Stomach (tissue), 9 donors: ENCODE results near the gene PALD1. TPM values are rescaled to one million over a fixed set of nuclear protein-coding genes. Genes with fewer than 3 reads are reported as not detected.

Experiments
- DNase-seq, 2 donors: peaks; one replicate each; pipeline versions ENCODE4 v3.0.0 to v3.0.0-alpha.2; 2013 to 2019
- H3K27ac ChIP-seq, 5 donors: fragments of 200-600 bp in 4 of 5; sonication (generic) in 4 of 5; one replicate each; pipeline ENCODE4 v1.5.1; 2013 to 2019; ENCODE audit warnings: mild to moderate bottlenecking in 1 of 5, moderate library complexity in 1 of 5
- H3K27me3 ChIP-seq, 3 donors: fragments of 200-600 bp; sonication (generic); one replicate each; pipeline ENCODE4 v1.5.1; 2017 to 2019; ENCODE audit warnings: mixed run types in 1 of 3
- H3K36me3 ChIP-seq, 4 donors: fragments of 200-600 bp; sonication (generic); 1 replicate in 3 of 4; 2 replicates in 1 of 4; pipeline ENCODE4 v1.5.1; 2016 to 2019
- H3K4me1 ChIP-seq, 4 donors: fragments of 200-600 bp; sonication (generic); one replicate each; pipeline ENCODE4 v1.5.1; 2016 to 2019
- H3K4me3 ChIP-seq, 4 donors: fragments of 200-600 bp; sonication (generic) in 3 of 4; one replicate each; pipeline ENCODE4 v1.5.1; 2016 to 2019; ENCODE audit warnings: mild to moderate bottlenecking in 1 of 4
- H3K9me3 ChIP-seq, 4 donors: fragments of 200-600 bp; sonication (generic); one replicate each; pipeline ENCODE4 v1.5.1; 2016 to 2019
- EP300 ChIP-seq: sonication (generic); formaldehyde crosslinking; IDR thresholded peaks from one replicate; pipeline ENCODE4 v1.6.1; 2017; ENCODE audit warnings: antibody characterized with exemption
- POLR2A ChIP-seq, 4 donors: fragments of 450-650 bp; IDR thresholded peaks; one replicate each; pipeline ENCODE4 v1.6.1; 2016; ENCODE audit warnings: antibody characterized with exemption in 4 of 4, control low read depth in 2 of 4, mild to moderate bottlenecking in 1 of 4, moderate library complexity in 1 of 4
- POLR2AphosphoS5 ChIP-seq, 3 donors: sonication (generic); formaldehyde crosslinking; IDR thresholded peaks; one replicate each; pipeline ENCODE4 v1.6.1; 2016; ENCODE audit warnings: antibody characterized with exemption in 3 of 3
- WGBS, 5 donors: extraction: QIAGEN DNeasy Blood & Tissue Kit in 3 of 5; methylation state at CpG; one replicate each; pipeline versions ENCODE4 v1.1.5 to v1.1.7; 2013 to 2018; 5-methylcytosine and 5-hydroxymethylcytosine counted together
- intact Hi-C: fragments of 100-400 bp; cut with DNase I; formaldehyde crosslinking; loops from one replicate; pipeline ENCODE4 v1.15.1; 2023; ENCODE audit warnings: low total_unique reads
- polyA plus RNA-seq, 3 donors: library from polyadenylated mRNA; stranded (reverse); fragments of 200-250 nt; gene quantifications; one replicate each; pipeline ENCODE4 v1.2.3, GENCODE V29; 2013
- total RNA-seq, 5 donors: library from RNA; depleted of rRNA; stranded (reverse); fragments of >200 nt; gene quantifications; one replicate each; pipeline versions ENCODE4 v1.1.0 to v1.2.3, GENCODE V29; 2014 to 2016
- TF ChIP-seq, protein P1 (sequence below), 7 experiments: fragments of 450-650 bp in 4 of 7; fragments of 200-600 bp in 3 of 7; sonication (generic) in 3 of 7; IDR thresholded peaks; one replicate each; pipeline ENCODE4 v1.5.1; 2016 to 2019; ENCODE audit warnings: antibody characterized with exemption in 7 of 7, control low read depth in 2 of 7, mild to moderate bottlenecking in 1 of 7
- donor health status: healthy with polysubstance abuse.
- donor health status: Bipolar disorder and iron deficiency.
- donor health status: healthy.

The PALD1 gene
- total and polyA plus RNA-seq, 8 donors: 2.4 to 25.1 (median 4.0) TPM

DNA sequence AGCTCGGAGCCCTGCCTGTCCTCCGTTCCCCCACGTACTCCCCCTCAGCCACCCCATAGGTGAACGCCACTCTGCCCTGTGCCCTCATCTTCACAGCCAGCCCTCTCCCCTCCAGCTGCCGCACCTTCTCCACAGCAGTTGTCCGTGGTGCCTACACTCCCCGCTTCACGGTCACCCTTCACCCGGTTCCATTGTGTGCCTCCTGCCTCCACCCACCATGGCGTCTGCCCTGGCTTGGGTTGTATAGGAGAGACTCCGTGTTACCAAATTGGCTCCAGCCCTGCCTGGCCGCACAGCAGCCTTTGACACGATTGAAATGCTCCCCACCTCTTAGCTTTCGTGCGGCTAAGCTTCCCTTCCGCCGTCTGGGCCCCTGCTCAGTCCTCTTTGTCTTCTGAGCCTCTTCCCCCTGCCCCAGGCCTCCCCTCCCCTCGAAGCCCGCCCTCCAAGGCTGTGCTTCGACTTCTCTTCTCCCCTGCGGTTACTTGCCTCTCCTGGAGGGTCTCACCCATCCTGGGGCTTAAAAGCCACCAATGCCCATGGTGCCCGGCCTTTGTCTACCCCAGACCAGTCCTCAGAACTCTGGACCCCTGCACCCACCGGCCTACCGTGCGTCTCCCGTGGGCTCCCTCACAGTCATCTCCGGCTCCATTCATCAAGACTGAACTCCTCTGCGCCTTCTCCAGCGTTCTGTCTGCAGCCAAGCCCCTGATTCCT lies 18.6 kb upstream of the PALD1 start:
- WGBS, 5 donors: 67 to 79% (median 74%) methylated on average over 27 to 29 of the region's 29 CpGs

DNA sequence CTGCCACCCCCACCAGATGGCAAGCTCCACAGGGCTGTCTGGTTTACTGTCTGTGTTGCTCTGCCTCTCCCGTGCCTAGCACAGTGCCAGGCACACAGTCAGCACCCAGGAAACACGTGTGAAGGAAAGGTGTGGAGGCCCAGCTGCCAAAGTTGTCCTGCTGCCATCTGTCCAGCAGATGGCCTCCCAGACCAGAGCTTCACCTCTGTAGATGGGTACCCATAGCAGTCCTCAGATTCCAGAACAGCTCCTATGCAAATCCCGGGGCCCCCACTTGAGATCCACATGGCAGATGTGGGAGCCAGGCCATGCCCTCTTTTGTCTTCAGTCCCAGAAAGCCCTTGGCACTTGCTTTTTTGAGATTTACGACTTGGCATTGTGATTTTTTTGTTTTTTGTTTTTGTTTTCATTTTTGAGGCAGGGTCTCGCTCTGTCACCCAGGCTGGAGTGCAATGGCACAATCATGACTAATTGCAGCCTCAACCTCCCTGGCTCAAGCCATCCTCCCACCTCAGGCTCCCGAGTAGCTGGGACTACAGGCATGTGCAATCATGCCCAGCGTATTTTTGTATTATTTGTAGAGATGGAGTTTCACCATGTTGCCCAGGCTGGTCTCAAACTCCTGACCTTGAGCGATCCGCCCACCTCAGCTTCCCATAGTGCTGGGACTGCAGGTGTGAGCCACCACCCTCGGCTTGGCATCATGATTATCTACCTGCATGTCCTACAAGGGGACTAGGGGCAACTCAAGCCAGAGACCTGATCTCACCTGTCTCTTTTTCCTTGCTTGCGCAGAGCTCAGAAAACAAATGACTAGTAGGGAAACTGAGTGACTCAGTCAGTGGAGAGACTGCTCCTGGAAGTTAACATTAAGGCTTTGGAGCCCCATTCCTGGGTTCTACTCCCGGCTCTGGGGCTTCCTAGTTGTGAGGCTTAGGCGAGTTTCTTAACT lies 16.9 kb upstream of the PALD1 start:
- peaks cover 22 to 44% (median 34%) of the 10 kb centered on the region in 4 donors for H3K4me1 ChIP-seq
- H3K36me3 ChIP-seq: no peaks in the 10 kb centered on the region
- H3K4me3 ChIP-seq: no peak overlapping the region
- TF ChIP-seq, protein P1, sequence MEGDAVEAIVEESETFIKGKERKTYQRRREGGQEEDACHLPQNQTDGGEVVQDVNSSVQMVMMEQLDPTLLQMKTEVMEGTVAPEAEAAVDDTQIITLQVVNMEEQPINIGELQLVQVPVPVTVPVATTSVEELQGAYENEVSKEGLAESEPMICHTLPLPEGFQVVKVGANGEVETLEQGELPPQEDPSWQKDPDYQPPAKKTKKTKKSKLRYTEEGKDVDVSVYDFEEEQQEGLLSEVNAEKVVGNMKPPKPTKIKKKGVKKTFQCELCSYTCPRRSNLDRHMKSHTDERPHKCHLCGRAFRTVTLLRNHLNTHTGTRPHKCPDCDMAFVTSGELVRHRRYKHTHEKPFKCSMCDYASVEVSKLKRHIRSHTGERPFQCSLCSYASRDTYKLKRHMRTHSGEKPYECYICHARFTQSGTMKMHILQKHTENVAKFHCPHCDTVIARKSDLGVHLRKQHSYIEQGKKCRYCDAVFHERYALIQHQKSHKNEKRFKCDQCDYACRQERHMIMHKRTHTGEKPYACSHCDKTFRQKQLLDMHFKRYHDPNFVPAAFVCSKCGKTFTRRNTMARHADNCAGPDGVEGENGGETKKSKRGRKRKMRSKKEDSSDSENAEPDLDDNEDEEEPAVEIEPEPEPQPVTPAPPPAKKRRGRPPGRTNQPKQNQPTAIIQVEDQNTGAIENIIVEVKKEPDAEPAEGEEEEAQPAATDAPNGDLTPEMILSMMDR (IDR thresholded peaks at IDR 0.05): peak in 5 of 7 experiments; percentile 65 to 80 (median 76)
- no peak for TF ChIP-seq EP300
- intact Hi-C loops: loop anchor here (5.0 kb wide), 1 partner anchor 76 kb away; no protein-coding TSS in a partner anchor
- DNase-seq: peak; percentile 59 to 82
- peaks cover 0 to 39% (median 20%) of the 10 kb centered on the region in 3 donors for H3K27me3 ChIP-seq
- no peaks in the 10 kb centered on the region for H3K9me3 ChIP-seq
- 47 to 50% (median 49%) methylated on average over 13 of the region's 13 CpGs for WGBS, 5 donors
- peak overlapping the region in 2 of 5 donors; percentile 2 to 85 for H3K27ac ChIP-seq

More for the DNA sequence above, 18.6 kb upstream of the PALD1 start:
- Histone ChIP-seq H3K4me3 (no peak overlapping the region), H3K27me3 (peaks cover 0 to 50% (median 27%) of the 10 kb centered on the region in 3 donors), H3K4me1 (peaks cover 22 to 44% (median 34%) of the 10 kb centered on the region in 4 donors), H3K27ac (peak overlapping the region in 3 of 5 donors; percentile 44 to 85 (median 78)), H3K9me3 (no peaks in the 10 kb centered on the region), H3K36me3 (no peaks in the 10 kb centered on the region)
- intact Hi-C loops: loop anchor here (5.0 to 10.0 kb wide), 2 partner anchors 77 to 295 kb away; no protein-coding TSS in a partner anchor
- TF ChIP-seq POLR2A (IDR thresholded peaks at IDR 0.05): no peak
- peak in 1 of 2 donors; percentile 44 for DNase-seq

DNA sequence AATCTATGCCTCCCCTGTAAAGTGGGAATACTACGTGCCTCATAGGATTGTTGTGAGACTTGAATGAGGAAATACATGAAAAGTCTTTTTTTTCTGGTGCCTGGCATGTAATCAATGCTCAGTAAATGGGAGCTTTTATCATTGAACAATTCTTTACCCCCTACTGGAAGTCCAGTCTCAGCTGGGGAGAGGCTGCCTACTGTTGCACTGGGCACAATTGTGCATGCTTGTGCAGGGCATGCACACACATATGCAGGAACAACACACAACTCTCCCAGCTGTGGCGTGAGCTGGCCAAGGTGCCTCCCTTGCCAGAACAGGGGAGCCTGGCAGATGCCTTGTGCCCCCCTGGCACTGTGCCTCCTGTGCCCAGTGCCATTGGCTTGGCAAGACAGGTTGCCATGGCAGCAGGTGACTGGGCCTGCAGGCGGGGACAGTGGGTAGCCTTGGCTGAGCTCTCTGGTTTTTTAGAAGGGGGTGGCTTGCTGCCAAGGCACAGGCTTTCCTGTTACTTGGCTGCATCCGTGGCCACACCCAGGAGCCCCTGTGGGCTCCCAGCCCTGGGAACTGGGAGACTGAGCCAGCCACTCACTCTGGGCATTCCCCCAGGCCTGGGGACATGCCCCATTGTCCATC lies 16.1 kb upstream of the PALD1 start:
- H3K27ac ChIP-seq: peak overlapping the region in 3 of 5 donors; percentile 2 to 85 (median 15)
- H3K4me3 ChIP-seq: no peak overlapping the region
- no peak for TF ChIP-seq POLR2A (IDR thresholded peaks at IDR 0.05)
- peak in 1 of 3 donors; percentile 4 for TF ChIP-seq POLR2AphosphoS5 (IDR thresholded peaks at IDR 0.05)
- peaks cover 0 to 31% (median 15%) of the 10 kb centered on the region in 3 donors for H3K27me3 ChIP-seq
- intact Hi-C loops: loop anchor here (5.0 kb wide), 1 partner anchor 75 kb away; no protein-coding TSS in a partner anchor
- H3K36me3 ChIP-seq: no peaks in the 10 kb centered on the region
- 11 to 23% (median 14%) methylated on average over 3 to 4 of the region's 4 CpGs for WGBS, 5 donors
- H3K9me3 ChIP-seq: no peaks in the 10 kb centered on the region
- H3K4me1 ChIP-seq: peaks cover 22 to 44% (median 34%) of the 10 kb centered on the region in 4 donors
- peak; percentile 45 to 60 for DNase-seq

DNA sequence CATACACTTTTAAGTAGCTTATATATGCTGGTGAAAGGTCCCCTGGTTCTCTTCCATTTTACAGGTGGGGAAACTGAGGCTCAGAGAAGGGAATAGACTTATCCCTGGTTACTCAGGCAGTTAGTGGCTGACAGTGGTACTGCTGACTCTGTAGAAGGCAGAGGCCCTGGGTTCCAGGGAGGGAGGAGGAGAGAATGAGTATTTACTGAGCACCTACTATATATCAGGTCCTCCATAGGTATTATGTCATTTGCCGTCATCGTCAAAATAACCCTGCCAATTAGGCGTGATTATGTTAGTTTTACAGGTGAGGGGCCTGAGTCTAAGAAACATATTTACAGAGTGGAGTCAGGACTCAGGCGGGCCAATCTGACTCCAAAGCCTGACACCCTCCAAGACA lies 13.3 kb upstream of the PALD1 start:
- no peak for DNase-seq

More for the DNA sequence above, 13.3 kb upstream of the PALD1 start:
- WGBS, 5 donors: 81 to 96% (median 86%) methylated on average over 4 of the region's 4 CpGs
- no peaks in the 10 kb centered on the region for H3K36me3 ChIP-seq
- intact Hi-C loops: no loop called here
- no peak overlapping the region for H3K4me3 ChIP-seq
- no peaks in the 10 kb centered on the region for H3K9me3 ChIP-seq
- H3K4me1 ChIP-seq: peaks cover 4 to 30% (median 15%) of the 10 kb centered on the region in 4 donors
- TF ChIP-seq EP300: no peak
- TF ChIP-seq POLR2A (IDR thresholded peaks at IDR 0.05): no peak
- no peak for TF ChIP-seq POLR2AphosphoS5 (IDR thresholded peaks at IDR 0.05)
- TF ChIP-seq, protein P1 (IDR thresholded peaks at IDR 0.05): no peak
- H3K27ac ChIP-seq: no peak overlapping the region
- H3K27me3 ChIP-seq: peaks cover 0 to 7% (median 3%) of the 10 kb centered on the region in 3 donors
